Omental fat pad (tissue), 4 donors: ENCODE results near the gene NOD1. TPM values are rescaled to one million over a fixed set of nuclear protein-coding genes. Genes with fewer than 3 reads are reported as not detected.

Experiments
- ATAC-seq: fragments of 150-250 bp; one replicate; pipeline ENCODE4 v1.9.1; 2016; ENCODE audit warnings: mild to moderate bottlenecking, moderate library complexity; ENCODE audit not compliant: low FRiP score
- DNase-seq: peaks from one replicate; pipeline ENCODE4 v3.0.0-alpha.2; 2019; ENCODE audit warnings: low spot score
- CTCF ChIP-seq, 3 donors: fragments of 450-650 bp; IDR thresholded peaks; one replicate each; pipeline ENCODE4 v1.5.1; 2016 to 2017; ENCODE audit warnings: antibody characterized with exemption in 3 of 3, mild to moderate bottlenecking in 3 of 3, moderate library complexity in 2 of 3
- total RNA-seq, 4 donors: library from RNA; depleted of rRNA; stranded (reverse); fragments of >200 nt; gene quantifications; one replicate each; pipeline ENCODE4 v1.1.0, GENCODE V29; 2016

The NOD1 gene
- total RNA-seq, 4 donors from 2014 or later: 18.8 to 48.7 (median 33.3) TPM

DNA sequence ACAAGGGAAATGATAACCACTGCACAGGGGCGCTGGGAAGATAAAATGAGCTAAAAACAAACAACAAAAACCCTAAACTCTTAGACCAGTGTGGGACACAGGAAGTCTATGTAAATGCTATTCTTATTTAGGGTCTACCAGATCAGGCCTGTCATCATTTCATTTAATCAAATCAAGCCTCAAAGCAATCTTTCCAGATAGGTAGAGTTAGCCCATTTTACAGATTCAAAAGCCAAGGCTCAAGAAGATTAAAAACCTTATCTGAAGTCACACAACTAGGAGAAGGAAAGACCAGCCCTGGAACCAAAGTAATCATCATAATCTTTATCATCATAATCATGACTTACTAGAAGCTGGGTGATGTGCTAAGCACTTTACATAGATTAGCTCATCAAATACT is 4.7 kb downstream of the NOD1 start:
- TF ChIP-seq CTCF (IDR thresholded peaks at IDR 0.05): no peak
- DNase-seq (no peak), ATAC-seq (no peak)

- no peak for DNase-seq
- ATAC-seq: no peak
Observed at GRCh38 chr7:30472784-30473775, 5.5 kb downstream of the NOD1 start.

GRCh38 chr7:30472081-30472783 is 6.4 kb downstream of the NOD1 start:
- no peak for TF ChIP-seq CTCF (IDR thresholded peaks at IDR 0.05)
- ATAC-seq (no peak), DNase-seq (no peak)

More at GRCh38 chr7:30472784-30473775, 5.5 kb downstream of the NOD1 start:
- no peak for TF ChIP-seq CTCF (IDR thresholded peaks at IDR 0.05)

GRCh38 chr7:30471205-30471604 is 7.4 kb downstream of the NOD1 start:
- TF ChIP-seq CTCF (IDR thresholded peaks at IDR 0.05): no peak
- no peak for ATAC-seq
- no peak for DNase-seq

DNA sequence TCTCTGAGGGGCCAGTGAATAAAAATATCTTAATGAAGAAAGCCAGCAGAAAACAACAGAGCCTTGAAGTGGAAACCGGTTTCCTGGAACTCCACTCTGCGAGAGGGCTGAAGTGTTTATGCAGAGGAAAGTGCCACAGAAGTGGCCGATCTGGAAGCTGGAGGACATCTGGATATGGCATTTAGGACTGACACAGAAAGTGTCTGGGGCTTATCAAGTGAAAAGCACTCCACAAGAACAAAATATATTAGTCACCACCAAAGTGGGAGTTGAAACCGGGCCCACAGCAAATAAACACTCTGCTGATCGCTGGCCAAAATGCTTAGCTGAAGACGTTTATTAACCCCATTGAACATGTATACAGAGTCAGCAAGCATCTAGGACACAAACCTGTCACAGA is 7.8 kb downstream of the NOD1 start:
- TF ChIP-seq CTCF (IDR thresholded peaks at IDR 0.05): no peak
- ATAC-seq (peak; percentile 17), DNase-seq (no peak)

GRCh38 chr7:30470163-30470770 is 8.3 kb downstream of the NOD1 start:
- peak; percentile 32 for ATAC-seq
- TF ChIP-seq CTCF (IDR thresholded peaks at IDR 0.05): no peak

More at GRCh38 chr7:30470163-30470770, 8.3 kb downstream of the NOD1 start:
- no peak for DNase-seq
